HG03442 (cell line): Measurements from ENCODE around the gene MRPL36.

Experiments
- ATAC-seq: cut with Tn5 transposase; IDR thresholded peaks from one replicate; pipeline ENCODE4 v1.9.1; 2021; ENCODE audit warnings: mild to moderate bottlenecking, moderate library complexity; ENCODE audit not compliant: unreplicated experiment

Gene MRPL36

GRCh38 chr5:1765880-1766235, 33.8 kb downstream of the MRPL36 start:
- no peak for ATAC-seq

DNA sequence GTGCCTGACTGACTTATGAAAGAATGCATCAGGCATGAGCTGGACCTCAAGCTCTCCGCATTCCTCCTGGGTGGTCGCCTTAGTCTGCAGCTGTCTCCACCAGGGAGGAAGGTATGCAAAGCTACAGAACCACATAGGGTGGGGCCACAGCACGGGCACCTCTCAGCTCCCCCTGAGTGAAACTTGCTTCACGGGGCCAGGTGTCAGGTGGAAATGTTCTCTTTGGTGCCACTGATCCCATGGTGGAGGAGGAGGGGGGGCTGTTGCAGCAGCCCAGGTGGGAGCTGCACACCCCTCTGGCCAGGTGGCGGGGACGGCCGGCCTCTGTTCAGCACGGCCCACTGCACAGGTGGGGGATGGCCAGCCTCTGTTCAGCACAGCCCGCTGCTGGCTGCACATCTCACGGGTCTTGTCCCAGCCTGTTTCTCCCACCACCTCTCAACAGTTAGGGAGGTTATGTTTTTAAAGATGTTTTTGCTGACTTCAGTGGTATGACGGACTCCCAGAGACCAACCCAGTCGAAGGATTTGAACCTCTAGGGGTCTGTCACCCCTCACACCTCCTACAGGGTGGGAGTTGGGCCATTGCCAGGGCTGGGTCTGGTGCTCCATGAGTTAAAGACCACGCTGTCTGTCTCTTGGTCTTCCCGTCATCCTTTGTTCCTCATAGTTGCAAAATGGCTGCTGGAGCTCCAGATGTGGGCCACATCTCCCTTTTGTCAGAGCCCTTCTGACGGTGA, 34.3 kb downstream of the MRPL36 start:
- no peak for ATAC-seq

- ATAC-seq = no peak
These were observed 35.1 kb downstream of the MRPL36 start for GRCh38 chr5:1764606-1764960.

DNA sequence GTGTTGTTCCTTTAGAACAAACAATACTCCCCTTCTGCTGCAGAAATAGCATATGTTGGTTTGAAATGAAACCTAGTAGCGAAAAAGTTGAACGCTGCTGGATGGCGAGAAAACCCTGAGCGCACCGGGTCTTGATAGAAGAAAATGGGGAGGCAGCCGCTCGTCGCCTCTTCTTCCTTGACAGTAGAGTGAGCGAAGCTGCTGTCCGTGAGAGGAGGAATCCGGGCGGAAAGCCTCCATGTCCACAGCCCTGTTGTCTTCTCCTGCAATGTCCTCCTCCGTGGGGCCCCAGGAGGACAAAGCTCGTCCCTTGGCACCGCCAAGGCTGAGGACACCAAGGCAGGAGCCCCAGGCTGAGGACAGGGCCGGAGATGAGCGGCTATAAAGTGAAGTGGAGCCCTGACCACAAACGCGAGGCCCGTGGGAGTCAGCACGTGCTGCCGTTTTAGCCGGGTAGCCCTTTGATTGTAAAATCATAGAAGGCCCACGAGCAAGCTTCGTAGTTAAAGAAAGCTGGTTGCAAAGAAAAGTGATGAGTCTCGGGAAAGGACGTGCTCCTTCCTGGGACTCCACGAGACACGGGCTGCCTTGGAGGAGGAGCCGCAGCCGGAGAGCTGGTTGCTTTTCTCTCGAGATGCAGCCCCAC, 35.6 kb downstream of the MRPL36 start:
- ATAC-seq = no peak

GRCh38 chr5:1763548-1763911, 36.1 kb downstream of the MRPL36 start:
- ATAC-seq = no peak

DNA sequence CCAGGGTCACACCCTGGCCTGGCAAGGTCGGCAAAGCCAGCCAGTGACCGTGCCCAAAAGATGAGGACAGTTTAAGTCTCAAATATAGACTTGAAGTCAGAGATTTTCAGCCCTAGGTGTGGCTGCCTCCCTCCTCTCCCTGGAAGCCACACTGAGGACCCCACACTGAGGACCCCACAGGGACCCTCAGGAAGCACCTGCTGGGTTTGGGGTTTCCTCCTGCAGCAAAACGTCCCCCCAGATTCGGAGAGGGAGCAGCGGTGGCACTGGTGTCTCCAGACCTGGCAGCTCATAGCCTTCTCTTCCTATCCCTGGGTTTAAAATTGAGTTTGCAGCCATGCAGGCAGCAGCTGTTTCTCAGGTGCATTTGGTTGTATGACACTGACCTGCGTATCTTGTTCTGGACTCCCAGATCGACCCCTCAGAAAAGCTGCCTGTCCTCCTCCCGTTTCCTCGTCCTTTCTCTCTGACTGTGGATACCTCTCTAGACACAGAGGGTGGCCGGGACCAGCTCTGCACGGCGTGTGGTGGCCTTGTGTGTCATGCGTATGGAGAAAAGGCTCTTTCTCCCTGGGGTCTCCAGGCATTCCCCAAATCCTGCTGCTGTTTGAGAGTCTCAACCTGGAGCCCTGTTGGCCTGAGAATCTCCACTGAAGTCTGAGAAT, 36.6 kb downstream of the MRPL36 start:
- no peak for ATAC-seq

- no peak for ATAC-seq
These were observed 37.3 kb downstream of the MRPL36 start for GRCh38 chr5:1762121-1762882.

DNA sequence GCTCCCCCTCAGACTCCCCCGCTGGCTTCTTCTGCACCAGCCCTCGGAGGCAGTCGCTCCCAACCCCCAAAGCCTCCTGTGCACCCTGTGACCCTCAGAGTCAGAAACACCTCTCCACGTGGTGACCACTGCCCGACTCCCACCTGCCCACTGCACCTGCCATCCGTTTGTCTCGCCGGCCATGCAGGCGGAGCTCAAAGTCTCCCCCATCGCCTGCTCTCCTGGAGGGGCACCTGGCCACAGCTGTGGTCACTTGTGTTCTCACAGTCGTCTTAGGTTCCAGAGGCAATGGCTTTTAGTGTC, 38.2 kb downstream of the MRPL36 start:
- ATAC-seq = no peak

- ATAC-seq = no peak
These were observed 38.8 kb downstream of the MRPL36 start for GRCh38 chr5:1760656-1761452.

- no peak for ATAC-seq
These were observed 39.4 kb downstream of the MRPL36 start for GRCh38 chr5:1760231-1760630.

GRCh38 chr5:1759378-1759970, 40.2 kb downstream of the MRPL36 start:
- no peak for ATAC-seq

DNA sequence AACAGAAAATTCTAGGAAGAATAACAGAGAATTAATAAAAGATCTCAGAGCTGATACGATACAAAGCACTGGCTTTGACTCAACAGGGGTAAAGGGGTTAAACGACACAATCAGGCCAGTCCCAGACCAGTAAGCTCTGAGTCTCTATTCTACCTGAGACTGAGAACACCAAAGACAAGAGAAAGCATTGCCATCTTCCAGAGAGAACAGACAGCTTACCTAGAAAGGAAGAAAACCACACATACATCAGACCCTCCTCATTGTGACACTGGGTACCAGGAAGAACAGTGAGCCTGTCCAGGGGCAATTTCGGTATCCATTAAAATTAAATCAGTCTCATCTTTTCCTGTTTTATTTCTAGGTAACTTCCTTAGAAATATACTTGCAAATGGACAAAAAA, 41.1 kb downstream of the MRPL36 start:
- ATAC-seq = no peak

DNA sequence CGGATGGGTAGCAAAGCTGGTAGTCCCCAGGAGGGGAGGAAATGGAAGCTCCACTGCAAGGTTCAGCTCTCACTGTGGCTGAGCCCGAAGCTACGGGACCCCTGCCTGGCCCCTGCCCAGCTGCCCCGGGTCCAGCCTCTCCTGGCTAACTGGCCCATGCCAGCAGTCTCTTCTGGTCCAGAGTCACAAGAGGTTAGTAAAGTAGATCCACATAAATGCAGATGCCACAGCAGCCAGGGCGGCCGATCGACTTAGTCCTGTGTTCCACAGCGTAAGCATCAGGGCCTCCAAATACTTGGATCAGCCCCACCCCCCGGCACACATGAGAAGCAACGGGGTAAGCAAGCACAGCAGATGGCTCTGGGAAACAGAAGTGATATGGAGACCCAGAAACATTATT, 42.1 kb downstream of the MRPL36 start:
- no peak for ATAC-seq

GRCh38 chr5:1756481-1756880, 43.2 kb downstream of the MRPL36 start:
- no peak for ATAC-seq

- ATAC-seq = no peak
These were observed 44.2 kb downstream of the MRPL36 start for GRCh38 chr5:1755321-1755949.

- ATAC-seq = no peak
These were observed 45.0 kb downstream of the MRPL36 start for GRCh38 chr5:1754531-1755220.

GRCh38 chr5:1753490-1753889, 46.1 kb downstream of the MRPL36 start:
- ATAC-seq = no peak

GRCh38 chr5:1752881-1753280, 46.8 kb downstream of the MRPL36 start:
- ATAC-seq = no peak
